Epidermal melanocyte (primary cell): ENCODE measurements around the gene GAD2.
"Not testable (repeated sequence)": the region's sequence is repeated elsewhere in the genome, so short reads cannot be mapped to it uniquely, and the experiment has no call there.

ENCODE experiments used
- DNase-seq: peaks from one replicate; pipeline ENCODE4 v3.0.0; 2011; ENCODE audit warnings: low spot score; ENCODE audit not compliant: insufficient read length

GAD2 gene

DNA sequence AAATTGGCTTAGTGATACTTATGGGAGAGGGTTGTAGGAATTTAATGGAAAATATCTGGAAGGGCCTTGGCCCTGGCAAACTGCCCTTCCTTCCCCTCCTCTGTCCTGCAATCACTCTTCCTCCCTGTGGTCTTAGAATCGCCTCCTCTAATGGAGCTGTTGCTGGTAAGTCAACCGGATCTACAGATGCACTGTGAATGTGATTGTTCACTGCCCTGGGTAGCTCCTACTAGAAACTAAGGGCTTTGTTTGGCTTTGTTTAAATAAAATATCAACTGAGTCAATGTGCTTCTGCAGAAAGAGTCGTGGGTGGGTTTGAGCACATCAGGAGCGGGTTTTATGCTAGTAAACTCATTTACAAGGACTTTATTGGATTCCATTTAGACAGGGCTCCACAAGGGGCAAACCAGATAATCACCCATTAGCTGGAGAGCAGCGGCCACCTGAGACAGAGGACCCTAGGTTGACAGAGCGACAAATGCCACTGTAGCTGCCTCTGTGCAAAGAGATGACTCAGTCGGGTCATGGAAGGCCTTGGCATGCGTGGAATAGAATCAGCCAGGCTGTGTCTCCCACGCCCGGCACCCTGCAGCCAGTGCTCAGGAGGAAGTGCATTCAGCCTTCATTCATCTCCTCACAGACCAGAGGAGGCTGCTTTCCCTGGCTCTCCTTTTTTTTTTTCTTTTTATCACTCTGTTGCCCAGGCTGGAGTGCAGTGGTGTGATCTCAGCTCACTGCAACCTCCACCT, 97.9 kb downstream of the GAD2 start:
- DNase-seq: no peak

DNA sequence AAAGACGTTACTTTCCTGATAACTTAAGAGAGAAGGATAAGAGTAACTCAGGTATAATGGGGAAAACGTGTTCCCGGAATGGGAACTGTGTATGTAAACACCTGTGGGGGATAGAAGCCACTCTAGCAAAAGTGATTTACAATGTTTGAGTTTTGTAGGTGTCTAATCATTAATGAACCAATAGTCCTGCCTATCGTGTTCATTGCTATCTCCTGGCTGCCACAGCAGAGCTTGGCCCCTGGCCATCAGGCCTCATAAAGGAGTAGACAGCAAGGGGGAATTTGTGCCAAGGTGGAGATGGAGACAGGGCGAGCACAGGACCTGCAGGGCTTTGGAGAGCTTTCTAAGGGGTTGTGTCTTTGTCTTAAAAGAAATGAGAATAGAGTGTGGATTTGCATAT, 102.1 kb downstream of the GAD2 start:
- DNase-seq: no peak

DNA sequence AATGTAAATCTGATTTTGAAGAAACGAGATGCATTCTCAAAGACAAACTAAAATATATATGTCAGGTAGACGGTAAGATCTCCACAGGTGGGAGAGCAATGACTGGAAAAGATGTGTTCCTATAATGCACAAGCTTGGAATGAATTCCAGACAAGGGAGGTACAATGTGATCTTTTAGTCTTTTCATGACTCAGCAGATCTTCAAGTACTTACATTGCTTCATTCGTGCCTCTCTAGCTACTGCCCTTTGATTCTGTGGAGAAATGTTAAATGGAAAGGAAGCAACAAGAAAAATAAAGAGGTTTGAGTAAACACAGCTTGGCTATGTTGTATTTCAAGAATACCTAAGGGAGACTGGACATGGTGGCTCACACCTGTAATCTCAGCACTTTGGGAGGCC, 106.6 kb downstream of the GAD2 start:
- DNase-seq: no peak

DNA sequence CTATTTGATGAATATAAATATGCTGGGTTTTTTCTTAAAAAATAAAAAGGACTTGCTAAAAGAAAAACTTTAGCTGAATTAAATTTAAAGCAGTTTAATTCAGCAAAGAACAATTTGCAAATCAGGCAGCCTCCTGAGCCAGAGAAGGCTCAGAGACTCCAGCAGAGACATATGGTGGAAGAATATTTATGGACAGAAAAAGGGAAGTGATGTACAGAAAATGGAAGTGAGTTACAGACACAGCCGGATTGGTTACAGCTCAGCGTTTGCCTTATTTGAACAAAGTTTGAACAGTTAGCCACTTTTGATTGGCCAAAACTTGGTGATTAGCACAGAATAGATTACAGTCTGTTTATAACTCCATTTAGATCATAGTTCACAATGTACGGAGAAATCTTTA, 110.3 kb downstream of the GAD2 start:
- no peak for DNase-seq

DNA sequence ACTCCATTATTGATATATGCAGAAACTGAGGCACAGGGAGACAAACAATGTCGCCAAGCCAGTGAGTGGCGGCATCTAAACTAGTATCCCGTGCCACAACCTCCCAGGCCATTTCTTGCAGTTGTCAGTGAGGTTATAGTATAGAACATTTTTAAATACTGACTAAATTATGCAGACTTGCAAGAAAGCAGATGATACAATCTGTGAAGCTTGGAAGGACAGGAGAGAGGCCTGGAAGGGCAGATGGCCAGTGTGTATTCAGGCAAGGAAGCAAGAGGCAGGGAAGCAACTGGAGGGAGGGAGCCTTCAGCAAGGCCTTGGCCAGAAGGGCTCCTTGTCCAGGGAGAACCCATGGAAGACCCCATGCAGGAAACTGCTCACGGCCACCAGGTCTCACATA, 111.2 kb downstream of the GAD2 start:
- DNase-seq: no peak

DNA sequence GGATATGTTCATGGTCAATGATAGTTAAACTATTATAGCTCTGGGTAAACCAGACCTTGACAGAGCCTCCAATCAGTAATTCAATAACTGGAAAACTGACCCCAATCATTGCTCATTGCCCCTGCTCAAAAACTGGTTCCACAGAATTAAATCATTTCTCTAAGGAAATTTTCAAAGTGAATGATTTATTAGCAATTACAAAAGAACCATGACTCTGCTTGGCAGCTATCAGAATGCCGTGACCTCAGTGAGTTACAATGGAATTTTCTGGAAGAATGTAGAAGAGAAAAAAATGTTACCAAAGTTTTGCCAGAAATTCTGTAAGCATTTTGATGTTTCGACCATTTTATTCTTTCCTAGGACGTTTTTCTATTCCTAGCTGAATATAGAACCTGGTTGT, 114.8 kb downstream of the GAD2 start:
- DNase-seq: no peak

DNA sequence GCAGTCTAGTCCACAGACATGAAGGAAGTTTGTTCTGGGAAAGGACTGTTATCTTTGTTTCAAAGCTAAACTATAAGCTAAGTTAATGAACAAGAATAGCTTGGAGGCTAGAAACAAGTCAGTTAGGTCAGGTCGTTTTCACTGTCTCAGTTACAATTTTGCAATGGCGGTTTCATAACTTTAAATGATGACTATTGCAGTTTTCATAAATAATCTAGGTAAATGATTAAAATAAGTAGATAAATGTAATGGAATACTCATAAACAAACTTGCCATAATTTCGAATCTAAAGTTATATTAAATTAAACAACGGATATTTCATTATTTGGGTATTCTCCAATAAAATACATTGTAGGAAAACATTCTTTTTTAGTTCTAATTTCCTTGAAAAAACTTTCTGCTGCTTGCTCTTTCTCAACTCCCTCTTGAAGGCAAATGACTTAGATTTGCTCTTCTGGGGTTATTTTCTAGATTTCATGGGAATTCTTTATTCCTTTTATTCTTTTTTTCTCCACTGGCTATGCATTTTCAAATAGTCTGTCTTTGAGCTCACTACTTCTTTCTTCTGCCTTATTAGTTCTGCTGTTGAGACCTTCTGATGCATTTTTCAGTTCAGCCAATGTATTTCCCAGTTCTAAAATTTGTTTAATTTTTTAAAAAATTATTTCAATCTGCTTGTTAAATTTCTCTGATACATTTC, 117.8 kb downstream of the GAD2 start:
- no peak for DNase-seq

DNA sequence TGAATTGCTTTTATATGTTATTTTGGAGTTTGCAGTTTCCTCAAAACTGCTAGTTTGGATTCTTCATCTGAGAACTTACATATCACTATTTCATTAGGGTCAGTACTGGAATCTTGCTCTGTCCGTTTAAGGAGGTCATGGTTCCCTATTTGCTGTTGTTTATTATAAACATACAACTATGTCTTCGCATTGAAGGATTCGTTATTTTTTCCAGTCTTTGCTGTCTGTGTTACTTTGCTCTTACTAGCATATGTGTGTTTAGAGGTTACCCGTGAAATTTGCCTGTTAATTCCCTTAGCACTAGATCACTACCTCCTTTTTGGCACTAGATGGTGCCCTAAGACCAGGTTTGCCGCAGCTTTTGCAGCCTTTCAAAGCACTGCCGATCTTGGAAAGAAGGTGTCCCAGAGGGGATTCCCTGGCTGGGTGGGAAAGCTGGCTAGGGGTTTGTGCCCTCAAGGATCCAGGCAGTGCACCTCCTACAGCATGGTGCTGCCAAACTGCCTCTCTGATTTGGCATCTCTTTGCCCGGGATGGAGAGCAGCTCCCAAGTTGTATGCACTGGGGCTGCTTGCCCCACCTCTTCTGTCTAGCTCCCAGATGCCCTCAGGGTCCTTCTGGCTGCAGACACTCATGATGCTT, 118.5 kb downstream of the GAD2 start:
- no peak for DNase-seq

DNA sequence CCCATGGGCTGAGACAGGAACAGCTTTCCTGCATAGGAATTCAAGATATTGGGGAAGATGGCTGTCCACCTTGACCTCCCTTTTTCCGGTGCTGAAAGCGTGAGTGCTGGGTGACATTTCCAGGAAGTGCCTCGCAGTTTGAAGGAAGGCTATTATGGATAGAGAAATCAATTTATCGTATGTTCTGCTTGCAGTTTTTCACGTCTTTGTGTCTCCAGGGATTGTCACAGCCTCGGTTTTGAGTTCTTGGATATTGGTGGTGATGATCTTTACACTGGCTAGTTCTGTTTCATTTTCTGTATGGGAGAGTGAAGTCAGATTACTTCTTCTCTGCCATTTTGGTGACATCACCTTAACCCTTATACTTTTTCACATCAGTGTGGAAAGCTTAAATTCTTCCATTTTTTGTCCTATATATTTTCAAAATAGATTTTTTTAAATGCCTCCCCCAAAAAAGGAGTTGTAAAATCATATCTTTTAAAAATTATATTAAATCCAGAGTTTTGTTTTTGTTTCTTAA, 119.1 kb downstream of the GAD2 start:
- no peak for DNase-seq

DNA sequence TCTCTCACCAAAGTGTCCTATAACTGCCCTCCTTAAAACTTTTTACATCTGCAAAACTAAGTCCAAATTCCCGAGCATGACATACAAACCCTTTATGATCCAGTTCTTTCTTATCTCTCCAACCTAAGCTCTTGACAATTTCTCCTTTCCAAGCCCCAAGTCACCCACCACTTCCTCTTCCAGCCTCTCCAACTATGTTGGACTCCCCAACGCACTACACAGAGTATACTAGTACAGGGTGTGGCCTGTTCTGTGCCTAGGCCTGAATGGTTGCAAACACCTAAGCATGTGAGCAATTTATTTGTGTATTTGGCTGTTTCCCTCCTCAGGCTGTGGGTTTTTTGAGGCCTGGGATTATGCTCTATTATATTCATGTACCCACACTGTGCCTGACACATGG, 120.4 kb downstream of the GAD2 start:
- no peak for DNase-seq

DNA sequence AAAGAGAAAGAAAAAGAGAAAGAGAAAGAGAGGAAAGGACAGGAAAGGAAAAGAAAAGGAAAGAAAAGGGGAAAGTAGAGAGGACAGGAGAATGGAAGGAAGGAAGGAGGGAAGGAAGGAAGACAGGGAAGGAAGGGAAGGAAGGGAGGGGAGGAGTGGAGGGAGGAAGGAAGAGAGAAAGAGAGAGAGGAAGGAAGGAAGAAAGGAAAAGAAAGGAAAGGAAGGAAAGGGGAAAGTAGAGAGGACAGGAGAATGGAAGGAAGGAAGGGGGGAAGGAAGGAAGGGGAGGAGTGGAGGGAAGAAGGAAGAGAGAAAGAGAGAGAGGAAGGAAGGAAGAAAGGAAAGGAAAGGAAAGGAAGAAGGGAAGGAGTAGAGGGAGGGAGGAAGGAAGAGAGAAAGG, 125.1 kb downstream of the GAD2 start:
- DNase-seq: no peak

DNA sequence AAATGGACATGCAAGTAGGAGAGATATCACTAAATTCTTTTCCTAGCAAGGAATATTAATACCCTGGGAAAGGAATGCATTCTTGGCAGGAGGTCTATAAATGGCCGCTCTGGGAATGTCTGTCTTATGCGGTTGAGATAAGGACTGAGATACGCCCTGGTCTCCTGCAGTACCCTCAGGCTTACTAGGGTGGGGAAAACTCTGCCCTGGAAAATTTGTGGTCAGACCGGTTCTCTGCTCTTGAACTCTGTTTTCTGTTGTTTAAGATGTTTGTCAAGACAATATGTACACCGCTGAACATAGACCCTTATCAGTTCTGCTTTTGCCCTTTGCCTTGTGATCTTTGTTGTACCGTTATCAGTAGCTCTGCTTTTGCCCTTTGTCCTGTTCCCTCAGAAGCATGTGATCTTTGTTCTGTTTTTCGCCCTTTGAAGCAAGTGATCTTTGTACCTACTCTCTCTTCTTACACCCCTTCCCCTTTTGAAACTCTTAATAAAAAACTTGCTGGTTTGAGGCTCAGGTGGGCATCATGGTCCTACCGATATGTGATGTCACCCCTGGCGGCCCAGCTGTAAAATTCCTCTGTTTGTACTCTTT, 132.3 kb downstream of the GAD2 start:
- not testable (repeated sequence) for DNase-seq
